H1 (cell line): ENCODE results near the gene PTF1A. TPM values are rescaled to one million over a fixed set of nuclear protein-coding genes. Genes with fewer than 3 reads are reported as not detected.

ENCODE experiments used
- CTCF ChIA-PET: fragments of 300-600 bp; sonication (Branson Sonifier 250); formaldehyde crosslinking; loops from one replicate; lab custom pipeline; 2021; ENCODE audit not compliant: partially characterized antibody; lab: Charles Lee
- POLR2A ChIA-PET: fragments of 300-600 bp; sonication (Branson Sonifier 250); formaldehyde crosslinking; loops from one replicate; lab custom pipeline; 2021; ENCODE audit warnings: inconsistent platforms; ENCODE audit not compliant: partially characterized antibody; lab: Charles Lee
- DNase-seq, 2 experiments: peaks; one replicate each; pipeline versions ENCODE4 v3.0.0 to v3.0.0-alpha.2; 2010 to 2022; ENCODE audit warnings: low spot score in 2 of 2, low read depth in 1 of 2, mixed read lengths in 1 of 2
- FAIRE-seq: peaks from 2 replicates; lab custom pipeline; 2011; peaks lifted over from hg19 to GRCh38; lab: Jason Lieb, UNC
- H2AFZ ChIP-seq: 2 replicates; pipeline ENCODE4 v1.8.1; 2012; ENCODE audit warnings: low read length, inconsistent platforms
- H2AK5ac ChIP-seq: 2 replicates; pipeline ENCODE4 v1.6.1; 2013; ENCODE audit warnings: low read depth, low read length
- H2BK120ac ChIP-seq: replicated peaks from 2 replicates; pipeline ENCODE3; 2013; ENCODE audit warnings: low read depth, low read length, inconsistent platforms
- H2BK12ac ChIP-seq: 2 replicates; pipeline ENCODE4 v1.6.1; 2013; ENCODE audit warnings: low read depth, low read length
- H2BK15ac ChIP-seq: 2 replicates; pipeline ENCODE4 v1.6.1; 2013; ENCODE audit warnings: low read length
- H2BK20ac ChIP-seq: 2 replicates; pipeline ENCODE4 v1.6.1; 2013; ENCODE audit warnings: low read length
- H2BK5ac ChIP-seq: 2 replicates; pipeline ENCODE4 v1.6.1; 2013; ENCODE audit warnings: low read depth, low read length
- H3K14ac ChIP-seq: 2 replicates; pipeline ENCODE4 v1.6.1; 2013; ENCODE audit warnings: inconsistent platforms; ENCODE audit not compliant: insufficient read length
- H3K18ac ChIP-seq: 2 replicates; pipeline ENCODE4 v1.6.1; 2013; ENCODE audit warnings: low read length; ENCODE audit errors: extremely low read depth
- H3K23ac ChIP-seq: 2 replicates; pipeline ENCODE4 v1.6.1; 2013; ENCODE audit warnings: inconsistent platforms; ENCODE audit not compliant: insufficient read length
- H3K23me2 ChIP-seq: 2 replicates; pipeline ENCODE4 v1.6.1; 2013; ENCODE audit warnings: low read depth, low read length
- H3K27ac ChIP-seq: 2 replicates; pipeline ENCODE4 v1.6.1; 2011; ENCODE audit warnings: low read depth, low read length, inconsistent platforms
- H3K27me3 ChIP-seq, 4 experiments: replicated peaks in 1 of 4; 1 replicate in 1 of 4; 2 replicates in 3 of 4; pipeline versions ENCODE4 v1.6.1 to v1.8.1; 2011 to 2013; ENCODE audit warnings: low read length in 3 of 4, mild to moderate bottlenecking in 3 of 4, inconsistent platforms in 2 of 4, mixed read lengths in 2 of 4, moderate library complexity in 1 of 4; ENCODE audit not compliant: control insufficient read depth in 3 of 4, insufficient read depth in 3 of 4; ENCODE audit errors: extremely low read depth in 1 of 4
- H3K36me3 ChIP-seq, 4 experiments: 2 replicates each; pipeline versions ENCODE4 v1.6.1 to v1.8.1; 2011 to 2013; ENCODE audit warnings: mild to moderate bottlenecking in 4 of 4, low read length in 3 of 4, moderate library complexity in 2 of 4, control low read depth in 1 of 4, inconsistent platforms in 1 of 4; ENCODE audit not compliant: insufficient read depth in 4 of 4, control insufficient read depth in 2 of 4
- H3K4ac ChIP-seq: replicated peaks from 2 replicates; pipeline ENCODE3; 2013; ENCODE audit warnings: low read length, low read depth, mixed read lengths, inconsistent platforms; ENCODE audit not compliant: insufficient read length
- H3K4me1 ChIP-seq, 4 experiments: replicated peaks in 1 of 4; 1 replicate in 1 of 4; 2 replicates in 3 of 4; pipeline versions ENCODE4 v1.6.1 to v1.8.1; 2011 to 2013; ENCODE audit warnings: low read length in 3 of 4, inconsistent platforms in 2 of 4, mixed read lengths in 1 of 4; ENCODE audit not compliant: insufficient read depth in 4 of 4, control insufficient read depth in 3 of 4
- H3K4me2 ChIP-seq, 2 experiments: 2 replicates each; pipeline versions ENCODE4 v1.6.1 to v1.8.1; 2011 to 2013; ENCODE audit warnings: low read depth in 2 of 2, low read length in 2 of 2, control low read depth in 1 of 2, inconsistent platforms in 1 of 2, mild to moderate bottlenecking in 1 of 2; ENCODE audit not compliant: insufficient read depth in 1 of 2
- H3K4me3 ChIP-seq, 4 experiments: fragments of 200-600, 300-600 bp in 1 of 4; sonication (generic), shearing (Covaris generic), sonication (Bioruptor Twin) in 1 of 4; 2 replicates each; pipeline versions ENCODE4 v1.5.1 to v1.8.1; 2011 to 2016; ENCODE audit warnings: low read length in 4 of 4, low read depth in 3 of 4, control low read depth in 2 of 4, inconsistent platforms in 2 of 4, mild to moderate bottlenecking in 2 of 4, mixed read lengths in 1 of 4, moderate library complexity in 1 of 4; ENCODE audit not compliant: insufficient read depth in 2 of 4; ENCODE audit errors: extremely low read depth in 1 of 4
- H3K56ac ChIP-seq: replicated peaks from 2 replicates; pipeline ENCODE3; 2013; ENCODE audit warnings: low read depth, mild to moderate bottlenecking, mixed read lengths, low read length, inconsistent platforms; ENCODE audit not compliant: insufficient read length
- H3K79me1 ChIP-seq: 2 replicates; pipeline ENCODE4 v1.6.1; 2013; ENCODE audit warnings: low read depth, low read length, control low read depth
- H3K79me2 ChIP-seq, 2 experiments: 2 replicates each; pipeline versions ENCODE4 v1.6.1 to v1.8.1; 2012 to 2013; ENCODE audit warnings: low read length in 2 of 2, mild to moderate bottlenecking in 2 of 2, inconsistent platforms in 1 of 2; ENCODE audit not compliant: insufficient read depth in 2 of 2, control insufficient read depth in 1 of 2
- H3K9ac ChIP-seq, 4 experiments: replicated peaks in 1 of 4; 1 replicate in 1 of 4; 2 replicates in 3 of 4; pipeline versions ENCODE4 v1.6.1 to v1.8.1; 2011 to 2013; ENCODE audit warnings: low read depth in 3 of 4, low read length in 3 of 4, control low read depth in 2 of 4, mild to moderate bottlenecking in 2 of 4, moderate library complexity in 2 of 4, inconsistent platforms in 1 of 4; ENCODE audit errors: extremely low read depth in 1 of 4
- H3K9me3 ChIP-seq, 2 experiments: 2 replicates each; pipeline versions ENCODE4 v1.6.1 to v1.8.1; 2012 to 2013; ENCODE audit warnings: mild to moderate bottlenecking in 2 of 2, moderate library complexity in 2 of 2, control low read depth in 1 of 2, inconsistent platforms in 1 of 2, low read depth in 1 of 2, low read length in 1 of 2, mixed read lengths in 1 of 2; ENCODE audit not compliant: insufficient read depth in 2 of 2
- H4K20me1 ChIP-seq, 2 experiments: replicated peaks in 1 of 2; 2 replicates each; pipeline versions ENCODE3 to v1.8.1; 2011 to 2013; ENCODE audit warnings: inconsistent platforms in 2 of 2, low read length in 2 of 2, mild to moderate bottlenecking in 1 of 2; ENCODE audit not compliant: insufficient read depth in 2 of 2, control insufficient read depth in 1 of 2
- H4K5ac ChIP-seq: 2 replicates; pipeline ENCODE4 v1.6.1; 2013; ENCODE audit warnings: low read length, low read depth, mixed read lengths, inconsistent platforms; ENCODE audit not compliant: insufficient read length
- H4K8ac ChIP-seq: 2 replicates; pipeline ENCODE4 v1.8.0; 2013; ENCODE audit warnings: mild to moderate bottlenecking, moderate library complexity, low read length, inconsistent platforms; ENCODE audit not compliant: insufficient read depth; ENCODE audit errors: extremely low read depth
- H4K91ac ChIP-seq: replicated peaks from 2 replicates; pipeline ENCODE3; 2013; ENCODE audit warnings: low read length, mixed read lengths, inconsistent platforms; ENCODE audit not compliant: insufficient read length
- EZH2 ChIP-seq: fragments of 200-600 bp; sonication (generic); IDR thresholded peaks from 2 replicates; pipeline ENCODE4 v1.7.1; 2012; ENCODE audit warnings: low read depth, mild to moderate bottlenecking, moderate library complexity, low read length, inconsistent platforms; ENCODE audit not compliant: severe bottlenecking
- RBBP5 ChIP-seq: IDR thresholded peaks from 2 replicates; pipeline ENCODE4 v1.7.1; 2012; ENCODE audit warnings: low read depth, mild to moderate bottlenecking, inconsistent platforms, low read length, moderate library complexity, borderline replicate concordance
- RXRA ChIP-seq: IDR thresholded peaks from 2 replicates; pipeline ENCODE4 v1.6.1; 2011; ENCODE audit warnings: low read depth, mild to moderate bottlenecking, low read length, moderate library complexity; ENCODE audit not compliant: insufficient read depth
- SAP30 ChIP-seq: fragments of 300-600 bp; sonication (generic); IDR thresholded peaks from 2 replicates; pipeline ENCODE4 v1.7.1; 2012; ENCODE audit warnings: low read length, moderate library complexity, mild to moderate bottlenecking, inconsistent platforms; ENCODE audit not compliant: insufficient read depth, insufficient replicate concordance
- TAF7 ChIP-seq: optimal IDR thresholded peaks from 2 replicates; pipeline ENCODE3; 2011; ENCODE audit warnings: low read depth, mild to moderate bottlenecking, inconsistent platforms, low read length, moderate library complexity, borderline replicate concordance
- ZNF274 ChIP-seq: IDR thresholded peaks from 2 replicates; pipeline ENCODE4 v1.7.0; 2012; ENCODE audit warnings: low read length, borderline replicate concordance; ENCODE audit errors: extremely low read depth
- WGBS, 2 experiments: shearing (Covaris generic) in 1 of 2; methylation state at CpG; one replicate each; pipeline versions ENCODE4 v1.1.6 to v1.1.7; 2013 to 2015; ENCODE audit warnings: low lambda C conversion rate in 2 of 2, mixed read lengths in 2 of 2, inconsistent platforms in 1 of 2, low coverage in 1 of 2, missing lambda C conversion rate in 1 of 2; ENCODE audit not compliant: insufficient replicate concordance in 2 of 2, insufficient coverage in 1 of 2, insufficient read length in 1 of 2; ENCODE audit errors: extremely low coverage in 1 of 2, missing lambda C conversion rate in 1 of 2; 5-methylcytosine and 5-hydroxymethylcytosine counted together
- polyA plus RNA-seq, 7 experiments: library from polyadenylated mRNA; depleted of rRNA in 3 of 7; stranded (reverse) in 5 of 7; unstranded in 2 of 7; fragments of >200 nt in 5 of 7; fragments of 200-250 nt in 2 of 7; gene quantifications; 1 replicate in 5 of 7; 2 replicates in 1 of 7; 4 replicates in 1 of 7; pipeline versions ENCODE4 v1.2.1 to v1.2.3, GENCODE V29; 2011 to 2013; ENCODE audit warnings: missing spikeins in 2 of 7, mixed read lengths in 2 of 7
- total RNA-seq: library from RNA; stranded (reverse); fragmentation: NEBNext Ultra II Directional; extraction: Animal tissue kit (Norgen Biotek cat#: 25700); gene quantifications from 2 replicates; pipeline ENCODE4 v1.2.1, GENCODE V29; 2021
- TF ChIP-seq, protein P1 (sequence below): IDR thresholded peaks from 2 replicates; pipeline ENCODE4 v1.6.1; 2011; ENCODE audit warnings: low read length, improper control_type of control experiment

The PTF1A gene
- total and polyA plus RNA-seq, 2 of the 8 experiments (the other 6 are each of a cell fraction or from before 2014, with no cell fraction given), result not detected

- H3K4me2 ChIP-seq, result peak overlapping the region; percentile 57 to 76
- no peaks in the 10 kb centered on the region for H3K79me2 ChIP-seq
- H3K23me2 ChIP-seq, result peaks cover 2% of the 10 kb centered on the region; the same call in 1 of the 2 replicates
- H3K36me3 ChIP-seq, result peaks cover 0 to 4% (median 0%) of the 10 kb centered on the region in 4 experiments; a peak in 1 of 8 replicates
- H3K9ac ChIP-seq, result no peak overlapping the region
- peak in 1 of 2 experiments; percentile 68 for DNase-seq
- no peak overlapping the region for H2BK5ac ChIP-seq
- H3K14ac ChIP-seq, result no peak overlapping the region
- peak overlapping the region; percentile 13 to 54 (median 29); a peak in 7 of 8 replicates for H3K4me3 ChIP-seq
- no peak overlapping the region for H4K91ac ChIP-seq
- FAIRE-seq, result no peak
- H3K4me1 ChIP-seq, result peaks cover 2 to 10% (median 5%) of the 10 kb centered on the region in 4 experiments; a peak in 6 of 7 replicates
- H3K79me1 ChIP-seq, result no peaks in the 10 kb centered on the region
- H3K18ac ChIP-seq, result no peak overlapping the region
- H2AK5ac ChIP-seq, result no peak overlapping the region
- 3% methylated on average over 70 of the region's 82 CpGs; no CpG with 5 or more reads in 1 of the 2 experiments for WGBS, 2 experiments
- peaks cover 10 to 11% of the 10 kb centered on the region in 2 experiments for H4K20me1 ChIP-seq
- H4K5ac ChIP-seq, result no peak overlapping the region
- H3K23ac ChIP-seq, result no peak overlapping the region
- POLR2A ChIA-PET, result interaction anchor here (0.9 to 1.4 kb wide), 2 partner anchors 16 to 19 kb away, joined by 3 to 4 read pairs; no protein-coding TSS in a partner anchor
- no peak overlapping the region for H2BK12ac ChIP-seq
- no peaks in the 10 kb centered on the region for H3K9me3 ChIP-seq
- H2BK20ac ChIP-seq, result no peak overlapping the region
- H3K27ac ChIP-seq, result no peak overlapping the region
- H2BK120ac ChIP-seq, result no peak overlapping the region
- H2BK15ac ChIP-seq, result no peak overlapping the region
- no peak overlapping the region for H2AFZ ChIP-seq
- H4K8ac ChIP-seq, result peak overlapping the region; percentile 12; the same call in 1 of the 2 replicates
- H3K56ac ChIP-seq, result no peak overlapping the region
- CTCF ChIA-PET, result interaction anchor here (0.7 to 2.6 kb wide), 11 partner anchors 9 to 164 kb away, joined by 3 to 9 read pairs (median 4); partner anchors contain the start of gene PTF1A
- H3K4ac ChIP-seq, result no peak overlapping the region
- peaks cover 82 to 98% (median 94%) of the 10 kb centered on the region in 4 experiments for H3K27me3 ChIP-seq
- TF ChIP-seq, protein P1, sequence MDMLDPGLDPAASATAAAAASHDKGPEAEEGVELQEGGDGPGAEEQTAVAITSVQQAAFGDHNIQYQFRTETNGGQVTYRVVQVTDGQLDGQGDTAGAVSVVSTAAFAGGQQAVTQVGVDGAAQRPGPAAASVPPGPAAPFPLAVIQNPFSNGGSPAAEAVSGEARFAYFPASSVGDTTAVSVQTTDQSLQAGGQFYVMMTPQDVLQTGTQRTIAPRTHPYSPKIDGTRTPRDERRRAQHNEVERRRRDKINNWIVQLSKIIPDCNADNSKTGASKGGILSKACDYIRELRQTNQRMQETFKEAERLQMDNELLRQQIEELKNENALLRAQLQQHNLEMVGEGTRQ, result no peak
- no peak for TF ChIP-seq RXRA
- TF ChIP-seq ZNF274, result no peak
- 0 out of 2 replicates have a peak, but pooled peaks have one; percentile 38 for TF ChIP-seq RBBP5
- TF ChIP-seq SAP30, result no peak
- peak; percentile 84 for TF ChIP-seq EZH2
- TF ChIP-seq TAF7, result no peak
Observed at GRCh38 chr10:23173214-23174073, 18.7 kb upstream of the PTF1A start.
